Right renal pelvis (tissue), 4 donors: Measurements from ENCODE around the gene SCLT1. TPM values are rescaled to one million over a fixed set of nuclear protein-coding genes. Genes with fewer than 3 reads are reported as not detected.

ENCODE experiments used
- DNase-seq, 4 donors: peaks; one replicate each; pipeline ENCODE4 v3.0.0-alpha.2; 2013; ENCODE audit warnings: low read depth in 4 of 4, low spot score in 3 of 4, missing footprints in 1 of 4
- polyA plus RNA-seq, 4 donors: library from polyadenylated mRNA; unstranded; fragments of 120-200 nt; gene quantifications; one replicate each; pipeline ENCODE4 v1.2.1, GENCODE V29; 2013; ENCODE audit not compliant: insufficient read length in 4 of 4

SCLT1 gene
- polyA plus RNA-seq, 4 donors = 14.9 to 18.2 (median 16.7) TPM

- no peak for DNase-seq
Measured at GRCh38 chr4:128973384-128973783, 120.0 kb downstream of the SCLT1 start.

GRCh38 chr4:128961405-128961804 lies 131.9 kb downstream of the SCLT1 start:
- no peak for DNase-seq

- DNase-seq = no peak
Measured at GRCh38 chr4:128958194-128958593, 135.1 kb downstream of the SCLT1 start.

- no peak for DNase-seq
Measured at GRCh38 chr4:128957459-128957858, 135.9 kb downstream of the SCLT1 start.

- no peak for DNase-seq
Measured at GRCh38 chr4:128955751-128956150, 137.6 kb downstream of the SCLT1 start.

GRCh38 chr4:128954941-128955340 lies 138.4 kb downstream of the SCLT1 start:
- DNase-seq = no peak

- no peak for DNase-seq
Measured at GRCh38 chr4:128951316-128951715, 142.0 kb downstream of the SCLT1 start.

GRCh38 chr4:128950796-128951195 lies 142.5 kb downstream of the SCLT1 start:
- no peak for DNase-seq

GRCh38 chr4:128946916-128947315 lies 146.4 kb downstream of the SCLT1 start:
- DNase-seq = no peak

- DNase-seq = no peak
Measured at GRCh38 chr4:128942607-128943006, 150.7 kb downstream of the SCLT1 start.

- DNase-seq = no peak
Measured at GRCh38 chr4:128940971-128941370, 152.4 kb downstream of the SCLT1 start.

- DNase-seq = no peak
Measured at GRCh38 chr4:128930051-128930450, 163.3 kb downstream of the SCLT1 start.

- DNase-seq = no peak
Measured at GRCh38 chr4:128924951-128925350, 168.4 kb downstream of the SCLT1 start.

- DNase-seq = no peak
Measured at GRCh38 chr4:128921954-128922353, 171.4 kb downstream of the SCLT1 start.

- no peak for DNase-seq
Measured at GRCh38 chr4:128917781-128918180, 175.6 kb downstream of the SCLT1 start.

GRCh38 chr4:128916832-128917231 lies 176.5 kb downstream of the SCLT1 start:
- no peak for DNase-seq

- DNase-seq = no peak
Measured at GRCh38 chr4:128915544-128915943, 177.8 kb downstream of the SCLT1 start.

- DNase-seq = no peak
Measured at GRCh38 chr4:128913228-128913627, 180.1 kb downstream of the SCLT1 start.

- no peak for DNase-seq
Measured at GRCh38 chr4:128908735-128909134, 184.6 kb downstream of the SCLT1 start.

- no peak for DNase-seq
Measured at GRCh38 chr4:128907981-128908380, 185.4 kb downstream of the SCLT1 start.

GRCh38 chr4:128906581-128906980 lies 186.8 kb downstream of the SCLT1 start:
- DNase-seq = no peak

- no peak for DNase-seq
Measured at GRCh38 chr4:128904821-128905220, 188.5 kb downstream of the SCLT1 start.

- no peak for DNase-seq
Measured at GRCh38 chr4:128880662-128881061, 212.7 kb downstream of the SCLT1 start.
